Loucy (cell line): ENCODE results near the gene ALPG.
"Not testable (repeated sequence)": the region's sequence is repeated elsewhere in the genome, so short reads cannot be mapped to it uniquely, and the experiment has no call there.

Experiments
- H2AFZ ChIP-seq: fragments of 200-600 bp; sonication (generic); 2 replicates; pipeline ENCODE4 v1.6.0; 2016; ENCODE audit warnings: antibody characterized with exemption, mild to moderate bottlenecking, low read length, moderate library complexity
- H3F3A ChIP-seq: fragments of 200-600 bp; 2 replicates; pipeline ENCODE4 v1.6.0; 2016; ENCODE audit warnings: antibody characterized with exemption, low read depth, mild to moderate bottlenecking
- H3K27me3 ChIP-seq: fragments of 200-600 bp; sonication (generic); 2 replicates; pipeline ENCODE4 v1.6.1; 2014; ENCODE audit warnings: low read length, mild to moderate bottlenecking; ENCODE audit not compliant: insufficient read depth, poor library complexity, severe bottlenecking
- H3K36me3 ChIP-seq: fragments of 200-600 bp; sonication (generic); 2 replicates; pipeline ENCODE4 v1.6.1; 2016; ENCODE audit warnings: low read length; ENCODE audit not compliant: insufficient read depth
- H3K4me1 ChIP-seq: fragments of 200-600 bp; sonication (generic); 2 replicates; pipeline ENCODE4 v1.5.1; 2014; ENCODE audit warnings: low read length, mild to moderate bottlenecking; ENCODE audit not compliant: insufficient read depth, poor library complexity, severe bottlenecking
- H3K4me2 ChIP-seq: fragments of 200-600 bp; sonication (generic); 2 replicates; pipeline ENCODE4 v1.6.0; 2014; ENCODE audit warnings: antibody characterized with exemption, low read length, low read depth, mild to moderate bottlenecking; ENCODE audit not compliant: poor library complexity, severe bottlenecking
- H3K4me3 ChIP-seq: fragments of 200-600 bp; sonication (generic); 2 replicates; pipeline ENCODE4 v1.5.1; 2014; ENCODE audit warnings: low read length, mild to moderate bottlenecking, mixed read lengths; ENCODE audit not compliant: poor library complexity, severe bottlenecking
- H3K79me2 ChIP-seq: fragments of 200-600 bp; sonication (generic); 2 replicates; pipeline ENCODE4 v1.6.1; 2014; ENCODE audit warnings: low read length; ENCODE audit not compliant: insufficient read depth
- H3K9ac ChIP-seq: fragments of 200-600 bp; sonication (generic); 2 replicates; pipeline ENCODE4 v1.6.0; 2014; ENCODE audit warnings: mild to moderate bottlenecking, low read depth, low read length, moderate library complexity; ENCODE audit not compliant: poor library complexity, severe bottlenecking
- H3K9me2 ChIP-seq: fragments of 200-600 bp; sonication (generic); replicated peaks from 2 replicates; pipeline ENCODE4 v1.6.1; 2016; ENCODE audit warnings: low read depth, low read length, mixed read lengths
- H3K9me3 ChIP-seq: fragments of 200-600 bp; sonication (generic); 2 replicates; pipeline ENCODE4 v1.6.1; 2014; ENCODE audit warnings: mild to moderate bottlenecking, antibody characterized with exemption, low read length, low read depth; ENCODE audit not compliant: insufficient read depth
- H4K20me1 ChIP-seq: fragments of 200-600 bp; sonication (generic); 2 replicates; pipeline ENCODE4 v1.6.0; 2014; ENCODE audit warnings: antibody characterized with exemption, low read length, mild to moderate bottlenecking; ENCODE audit not compliant: insufficient read depth, poor library complexity, severe bottlenecking
- CTCF ChIP-seq: fragments of 200-600 bp; sonication (generic); conservative IDR thresholded peaks from 2 replicates; pipeline ENCODE4 v1.5.1; 2014; ENCODE audit warnings: mild to moderate bottlenecking, antibody characterized with exemption, low read length
- EZH2phosphoT487 ChIP-seq: fragments of 200-600 bp; IDR thresholded peaks from 2 replicates; pipeline ENCODE4 v1.6.1; 2018; ENCODE audit warnings: antibody characterized with exemption, mild to moderate bottlenecking, moderate library complexity, borderline replicate concordance

The ALPG gene

DNA sequence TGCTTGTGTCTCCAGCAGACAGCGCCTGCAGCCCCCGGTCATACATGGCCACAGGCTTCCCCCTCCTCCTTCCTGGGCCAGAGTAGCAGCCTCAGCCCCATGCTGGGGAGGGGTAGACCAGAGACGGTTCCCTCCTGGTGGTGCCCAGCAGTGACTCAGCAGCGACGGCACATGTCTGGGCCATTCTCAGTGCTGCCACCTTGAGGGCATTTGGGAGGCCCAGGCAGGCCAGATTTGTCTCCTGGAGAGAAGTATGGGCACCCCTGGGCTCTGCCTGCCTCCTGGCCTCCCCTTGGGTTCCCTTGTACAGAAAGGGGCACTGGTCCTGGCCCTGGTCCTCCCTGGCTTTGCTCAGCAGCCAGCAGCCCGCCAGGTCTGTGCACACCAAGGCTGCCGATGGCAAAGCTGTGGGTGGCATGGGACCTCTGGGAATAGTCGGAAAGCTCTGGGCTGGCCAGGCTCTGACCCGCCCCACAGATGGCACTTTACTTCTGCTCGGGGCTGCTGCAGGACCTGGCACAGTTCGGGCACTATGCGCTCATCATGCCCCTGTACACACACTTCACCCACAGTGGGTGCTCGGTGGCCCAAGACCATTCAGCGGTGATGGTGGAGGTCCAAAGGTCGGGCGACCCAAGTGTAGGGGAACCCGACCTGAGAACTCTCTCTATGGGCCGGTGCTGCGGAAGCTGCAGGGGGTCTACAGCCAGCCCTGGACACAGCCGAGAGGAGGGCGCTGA, 37.9 kb downstream of the ALPG start:
- no peak overlapping the region for H3K4me2 ChIP-seq
- H3K4me1 ChIP-seq, result peaks cover 5% of the 10 kb centered on the region
- H3K9ac ChIP-seq, result no peak overlapping the region
- H4K20me1 ChIP-seq, result no peaks in the 10 kb centered on the region
- no peaks in the 10 kb centered on the region for H3F3A ChIP-seq
- no peaks in the 10 kb centered on the region for H3K9me2 ChIP-seq
- no peak overlapping the region for H2AFZ ChIP-seq
- H3K4me3 ChIP-seq, result no peak overlapping the region
- no peaks in the 10 kb centered on the region for H3K36me3 ChIP-seq
- H3K79me2 ChIP-seq, result no peaks in the 10 kb centered on the region
- H3K9me3 ChIP-seq, result no peaks in the 10 kb centered on the region
- TF ChIP-seq EZH2phosphoT487, result no peak
- TF ChIP-seq CTCF, result peak; percentile 67
- H3K27me3 ChIP-seq, result no peaks in the 10 kb centered on the region

DNA sequence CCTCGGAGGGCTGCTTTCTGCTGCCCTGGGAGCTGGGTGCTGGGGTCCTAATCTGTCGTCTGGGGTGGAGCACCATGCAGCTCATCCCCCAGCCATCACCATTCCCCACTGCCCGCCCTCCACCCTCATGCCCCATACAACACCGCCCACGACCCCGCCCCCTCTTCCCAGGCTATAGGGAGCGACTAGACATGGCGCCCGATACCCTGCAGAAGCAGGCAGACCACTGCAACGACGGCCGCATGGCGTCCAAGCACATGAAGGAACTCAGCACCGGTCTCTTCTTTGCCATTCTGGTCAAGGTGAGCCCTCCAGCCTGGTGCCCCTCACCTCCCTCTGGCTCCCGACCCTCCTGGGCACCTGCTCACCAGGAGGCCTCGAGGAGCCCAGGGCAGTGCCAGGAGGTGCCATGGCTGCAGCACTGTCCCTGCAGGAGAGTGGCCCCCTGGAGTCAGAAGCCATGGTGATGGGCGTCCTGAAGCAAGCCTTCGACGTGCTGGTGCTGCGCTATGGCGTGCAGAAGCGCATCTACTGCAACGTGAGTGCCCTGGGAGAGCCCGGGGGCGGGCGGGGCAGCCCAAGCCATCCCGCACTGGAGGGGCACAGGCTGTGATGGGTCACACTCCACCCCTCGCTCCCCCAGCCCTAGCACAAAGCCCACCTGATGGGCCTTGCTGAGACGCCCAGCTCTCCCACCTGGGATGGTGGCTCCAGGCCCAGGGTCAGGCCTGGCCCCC, 38.7 kb downstream of the ALPG start:
- not testable (repeated sequence) for H3K79me2 ChIP-seq, H3F3A ChIP-seq, H3K9me2 ChIP-seq, H3K36me3 ChIP-seq, H4K20me1 ChIP-seq, H3K9ac ChIP-seq, H3K27me3 ChIP-seq, H3K9me3 ChIP-seq, H2AFZ ChIP-seq, H3K4me3 ChIP-seq, H3K4me2 ChIP-seq
- H3K4me1 ChIP-seq, result peaks cover 11% of the 10 kb centered on the region

DNA sequence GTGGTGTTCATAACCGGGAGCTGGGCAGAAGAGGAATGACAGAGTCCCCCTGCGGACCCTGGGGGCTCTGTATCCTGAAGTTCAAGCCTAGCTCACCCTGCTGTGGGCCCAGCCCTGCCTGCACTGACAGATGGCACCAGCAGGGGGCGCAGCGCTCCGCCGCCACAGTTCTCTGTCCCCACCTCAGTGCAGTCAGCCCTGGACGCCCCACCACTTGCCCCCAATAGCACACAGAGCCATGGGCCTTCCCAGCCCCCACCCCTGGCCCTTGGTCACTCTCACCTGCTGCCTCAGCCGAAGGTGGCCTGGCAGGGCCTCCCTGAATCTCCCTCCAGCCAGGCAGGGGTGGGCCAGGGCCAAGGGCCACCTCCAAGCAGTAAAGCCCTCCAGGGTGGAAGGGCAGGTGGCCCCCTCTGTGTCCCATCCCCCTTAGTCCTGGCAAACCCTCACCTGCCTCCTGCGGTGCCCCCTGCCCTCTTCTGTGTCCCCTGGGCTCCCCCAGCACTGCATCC, 39.7 kb downstream of the ALPG start:
- H3K36me3 ChIP-seq, H3K79me2 ChIP-seq, H3K9ac ChIP-seq, H3K4me3 ChIP-seq, H2AFZ ChIP-seq, H3F3A ChIP-seq, H3K4me2 ChIP-seq, H3K9me3 ChIP-seq, H3K9me2 ChIP-seq, H3K27me3 ChIP-seq, H3K4me1 ChIP-seq, H4K20me1 ChIP-seq: not testable (repeated sequence)
- TF ChIP-seq CTCF, result peak; percentile 24; the same call in 1 of the 2 replicates
